T-cell (primary cell): ENCODE data around the gene ERBB2. TPM values are rescaled to one million over a fixed set of nuclear protein-coding genes. Genes with fewer than 3 reads are reported as not detected.

Experiments used
- ATAC-seq, 4 experiments: fragments of 200-7000 bp in 3 of 4; fragments of 150-1000 bp in 1 of 4; cut with Tn5 transposase; replicated peaks in 1 of 4; 1 replicate in 3 of 4; 2 replicates in 1 of 4; pipeline ENCODE4 v1.10.0; 2021; ENCODE audit warnings: moderate library complexity in 3 of 4, mild to moderate bottlenecking in 2 of 4, moderate number of reproducible peaks in 1 of 4
- CTCF ChIA-PET, 2 donors: fragments of 300-600 bp; sonication (Branson Sonifier 250); formaldehyde crosslinking; loops; one replicate each; lab custom pipeline; 2022; ENCODE audit warnings: antibody characterized with exemption in 2 of 2; lab: Charles Lee
- POLR2A ChIA-PET, 2 donors: fragments of 300-600 bp; sonication (Branson Sonifier 250); formaldehyde crosslinking; loops; one replicate each; lab custom pipeline; 2022; ENCODE audit warnings: antibody characterized with exemption in 2 of 2; lab: Charles Lee
- DNase-seq, 35 experiments: peaks; one replicate each; pipeline versions ENCODE4 v3.0.0 to v3.0.0-alpha.2; 2013 to 2023
- H3K27ac ChIP-seq: one replicate; pipeline ENCODE4 v1.5.1; 2013; ENCODE audit warnings: low read length
- H3K27me3 ChIP-seq, 2 experiments: replicated peaks in 1 of 2; 1 replicate in 1 of 2; 2 replicates in 1 of 2; pipeline versions ENCODE4 v1.6.1 to v1.7.0; 2013; ENCODE audit warnings: low read length in 1 of 2, mixed read lengths in 1 of 2; ENCODE audit not compliant: control insufficient read depth in 2 of 2, insufficient read depth in 2 of 2; ENCODE audit errors: extremely low read depth in 1 of 2
- H3K36me3 ChIP-seq, 2 donors: 1 replicate in 1 of 2; 2 replicates in 1 of 2; pipeline versions ENCODE4 v1.6.1 to v1.7.0; 2013; ENCODE audit warnings: low read length in 1 of 2; ENCODE audit not compliant: control insufficient read depth in 2 of 2, insufficient read depth in 1 of 2; ENCODE audit errors: extremely low read depth in 1 of 2
- H3K4me1 ChIP-seq, 2 experiments: 1 replicate in 1 of 2; 2 replicates in 1 of 2; pipeline versions ENCODE4 v1.6.1 to v1.7.0; 2013; ENCODE audit warnings: low read length in 2 of 2, mixed read lengths in 1 of 2; ENCODE audit not compliant: insufficient read depth in 2 of 2, control insufficient read depth in 1 of 2; ENCODE audit errors: extremely low read depth in 1 of 2
- H3K4me3 ChIP-seq, 2 donors: 1 replicate in 1 of 2; 2 replicates in 1 of 2; pipeline versions ENCODE4 v1.5.1 to v1.7.0; 2013; ENCODE audit warnings: mild to moderate bottlenecking in 2 of 2, low read length in 1 of 2, moderate library complexity in 1 of 2; ENCODE audit not compliant: control insufficient read depth in 1 of 2; ENCODE audit errors: extremely low read depth in 1 of 2
- H3K9me3 ChIP-seq: 2 replicates; pipeline ENCODE4 v1.7.0; 2013
- H3K27ac Mint-ChIP-seq, 2 donors: one replicate each; pipeline ENCODE4 v1.8.0; 2020 to 2021; ENCODE audit warnings: mild to moderate bottlenecking in 2 of 2, mixed read lengths in 2 of 2
- H3K27me3 Mint-ChIP-seq, 2 donors: one replicate each; pipeline ENCODE4 v1.8.0; 2021 to 2022; ENCODE audit warnings: mixed read lengths in 2 of 2
- H3K36me3 Mint-ChIP-seq: one replicate; pipeline ENCODE4 v1.8.0; 2021; ENCODE audit warnings: mixed read lengths
- H3K4me1 Mint-ChIP-seq, 3 donors: one replicate each; pipeline ENCODE4 v1.8.0; 2020 to 2022; ENCODE audit warnings: mixed read lengths in 3 of 3, mild to moderate bottlenecking in 1 of 3
- H3K4me3 Mint-ChIP-seq, 3 donors: one replicate each; pipeline ENCODE4 v1.8.0; 2020 to 2022; ENCODE audit warnings: mild to moderate bottlenecking in 3 of 3, mixed read lengths in 3 of 3, moderate library complexity in 3 of 3
- H3K9me3 Mint-ChIP-seq, 3 donors: one replicate each; pipeline ENCODE4 v1.8.0; 2020 to 2022; ENCODE audit warnings: mixed read lengths in 3 of 3
- WGBS: methylation state at CpG from one replicate; pipeline ENCODE4 v1.1.5; 2013; ENCODE audit warnings: missing lambda C conversion rate; ENCODE audit not compliant: insufficient coverage; 5-methylcytosine and 5-hydroxymethylcytosine counted together
- total RNA-seq, 35 experiments: library from RNA in 6 of 35; stranded (reverse) in 6 of 35; fragments of 120-200 nt in 1 of 35; gene quantifications; one replicate each; pipeline versions ENCODE4 v1.2.1 to v1.2.4 and lab custom pipeline; 2013 to 2026

Gene ERBB2
- total RNA-seq, 5 donors from 2014 or later (not counting 1 experiment from before 2014, with no cell fraction given): 4.1 to 8.8 (median 6.0) TPM

- POLR2A ChIA-PET: no interaction called here
- Histone ChIP-seq H3K27ac (no peak overlapping the region), H3K36me3 (peaks cover 10 to 24% of the 10 kb centered on the region in 2 donors), H3K9me3 (no peaks in the 10 kb centered on the region), H3K4me1 (peaks cover 4 to 31% of the 10 kb centered on the region in 2 experiments), H3K27me3 (no peaks in the 10 kb centered on the region), H3K4me3 (no peak overlapping the region)
- DNase-seq: no peak
- Mint-ChIP-seq H3K36me3 (peaks cover 8% of the 10 kb centered on the region), H3K27me3 (no peaks in the 10 kb centered on the region), H3K4me3 (no peak overlapping the region), H3K27ac (no peak overlapping the region), H3K4me1 (peaks cover 15 to 22% (median 21%) of the 10 kb centered on the region in 3 donors), H3K9me3 (no peaks in the 10 kb centered on the region)
- ATAC-seq: no peak
- 95% methylated on average over 9 of the region's 10 CpGs for WGBS
- CTCF ChIA-PET: no interaction called here
Observed at GRCh38 chr17:39727556-39727955, 27.7 kb downstream of the ERBB2 start.

GRCh38 chr17:39729280-39729851 lies 29.5 kb downstream of the ERBB2 start:
- Mint-ChIP-seq H3K4me3 (peak overlapping the region; percentile 86 to 90 (median 89)), H3K27ac (peak overlapping the region; percentile 88 to 89), H3K27me3 (no peaks in the 10 kb centered on the region), H3K4me1 (peaks cover 15 to 22% (median 21%) of the 10 kb centered on the region in 3 donors), H3K9me3 (no peaks in the 10 kb centered on the region), H3K36me3 (peaks cover 8% of the 10 kb centered on the region)
- Histone ChIP-seq H3K9me3 (no peaks in the 10 kb centered on the region), H3K27me3 (no peaks in the 10 kb centered on the region), H3K4me1 (peaks cover 4 to 31% of the 10 kb centered on the region in 2 experiments), H3K36me3 (peaks cover 10 to 24% of the 10 kb centered on the region in 2 donors), H3K4me3 (peak overlapping the region; percentile 49 to 90), H3K27ac (no peak overlapping the region)
- POLR2A ChIA-PET: interaction anchor here (0.6 to 1.3 kb wide), 4 partner anchors 41 to 485 kb away, joined by 3 to 14 read pairs (median 8); partner anchors contain the start of gene PGAP3 (in 1 of the 2)
- CTCF ChIA-PET: interaction anchor here (0.6 to 2.3 kb wide), 12 partner anchors 17 to 237 kb away, joined by 3 to 7 read pairs (median 4); partner anchors contain the start of gene PGAP3 (in 1 of the 2)
- DNase-seq (no peak), ATAC-seq (no peak)
- 80% methylated on average over 2 of the region's 6 CpGs for WGBS

GRCh38 chr17:39730095-39730921 lies 30.4 kb downstream of the ERBB2 start, which contains the start of gene MIEN1:
Gene MIEN1, minus strand, starts transcription at chr17:39730532. Its CDS starts 37 bp downstream, at chr17:39730495.
- H3K4me1 ChIP-seq: peaks cover 4 to 31% of the 10 kb centered on the region in 2 experiments
- CTCF ChIA-PET: interaction anchor here (0.6 to 2.3 kb wide), 17 partner anchors 16 to 238 kb away, joined by 3 to 8 read pairs (median 4); partner anchors contain the start of gene PGAP3 (in 1 of the 2)
- no peaks in the 10 kb centered on the region for H3K9me3 Mint-ChIP-seq
- no peaks in the 10 kb centered on the region for H3K27me3 Mint-ChIP-seq
- H3K36me3 Mint-ChIP-seq: peaks cover 5% of the 10 kb centered on the region
- peaks cover 15 to 22% (median 21%) of the 10 kb centered on the region in 3 donors for H3K4me1 Mint-ChIP-seq
- peaks cover 10 to 24% of the 10 kb centered on the region in 2 donors for H3K36me3 ChIP-seq
- WGBS: under 1% methylated on average over 57 of the region's 65 CpGs
- peak within 1 kb of the TSS; percentile 82 for H3K27ac ChIP-seq
- peak; percentile 69 to 98 (median 90) for DNase-seq
- H3K4me3 ChIP-seq: peak within 1 kb of the TSS; percentile 49 to 90
- H3K27me3 ChIP-seq: no peaks in the 10 kb centered on the region
- peak within 1 kb of the TSS; percentile 86 to 90 (median 89) for H3K4me3 Mint-ChIP-seq
- peak within 1 kb of the TSS; percentile 88 to 89 for H3K27ac Mint-ChIP-seq
- POLR2A ChIA-PET: interaction anchor here (0.6 to 1.3 kb wide), 4 partner anchors 42 to 486 kb away, joined by 3 to 14 read pairs (median 8); partner anchors contain the start of gene PGAP3 (in 1 of the 2)
- ATAC-seq: peak; percentile 93 to 98 (median 94)
- H3K9me3 ChIP-seq: no peaks in the 10 kb centered on the region

GRCh38 chr17:39732586-39732985 lies 32.7 kb downstream of the ERBB2 start:
- no peaks in the 10 kb centered on the region for H3K9me3 Mint-ChIP-seq
- peaks cover 0 to 9% of the 10 kb centered on the region in 2 experiments for H3K27me3 ChIP-seq
- H3K27ac Mint-ChIP-seq: peak overlapping the region; percentile 18 to 53
- ChIA-PET CTCF (no interaction called here), POLR2A (no interaction called here)
- ATAC-seq: no peak
- H3K36me3 Mint-ChIP-seq: peaks cover 5% of the 10 kb centered on the region
- H3K27me3 Mint-ChIP-seq: no peaks in the 10 kb centered on the region
- DNase-seq: no peak
- WGBS: 100% methylated on average over 2 of the region's 3 CpGs
- H3K4me1 Mint-ChIP-seq: peaks cover 16 to 21% (median 19%) of the 10 kb centered on the region in 3 donors
- H3K4me3 Mint-ChIP-seq: peak overlapping the region in 2 of 3 donors; percentile 32 to 48
- no peak overlapping the region for H3K4me3 ChIP-seq
- peaks cover 4 to 29% of the 10 kb centered on the region in 2 experiments for H3K4me1 ChIP-seq
- no peak overlapping the region for H3K27ac ChIP-seq
- H3K36me3 ChIP-seq: peaks cover 4 to 19% of the 10 kb centered on the region in 2 donors
- no peaks in the 10 kb centered on the region for H3K9me3 ChIP-seq

- H3K27me3 Mint-ChIP-seq: peaks cover 8 to 23% of the 10 kb centered on the region in 2 donors
- H3K36me3 ChIP-seq: no peaks in the 10 kb centered on the region
- H3K27ac ChIP-seq: no peak overlapping the region
- ChIA-PET CTCF (no interaction called here), POLR2A (no interaction called here)
- H3K4me1 Mint-ChIP-seq: peaks cover 10 to 20% (median 12%) of the 10 kb centered on the region in 3 donors
- peaks cover 0 to 41% of the 10 kb centered on the region in 2 experiments for H3K27me3 ChIP-seq
- H3K4me1 ChIP-seq: peaks cover 4 to 28% of the 10 kb centered on the region in 2 experiments
- no peaks in the 10 kb centered on the region for H3K9me3 ChIP-seq
- no peaks in the 10 kb centered on the region for H3K9me3 Mint-ChIP-seq
- H3K4me3 Mint-ChIP-seq: no peak overlapping the region
- no peaks in the 10 kb centered on the region for H3K36me3 Mint-ChIP-seq
- H3K27ac Mint-ChIP-seq: no peak overlapping the region
- ATAC-seq (no peak), DNase-seq (no peak)
- 50% methylated on average over 2 of the region's 2 CpGs for WGBS
- no peak overlapping the region for H3K4me3 ChIP-seq
Observed at GRCh38 chr17:39735882-39736281, 36.0 kb downstream of the ERBB2 start.
